Fibroblast of lung (primary cell): ENCODE results near the gene RNF145.

Experiments
- CTCF ChIP-seq, 2 donors: IDR thresholded peaks in 1 of 2; conservative IDR thresholded peaks in 1 of 2; 1 replicate in 1 of 2; 2 replicates in 1 of 2; pipeline ENCODE4 v1.5.1; 2011 to 2012; ENCODE audit warnings: low read length in 2 of 2, control low read depth in 1 of 2, inconsistent platforms in 1 of 2, low read depth in 1 of 2, mild to moderate bottlenecking in 1 of 2
- EZH2 ChIP-seq: IDR thresholded peaks from 2 replicates; pipeline ENCODE4 v1.5.1; 2012; ENCODE audit warnings: low read length, control low read depth, mild to moderate bottlenecking; ENCODE audit errors: missing control alignments

- TF ChIP-seq CTCF (conservative IDR thresholded peaks at IDR 0.05 in 1 of 2, IDR thresholded peaks at IDR 0.05 in 1 of 2; ENCODE audit: low read depth in 1 of 2, low read length in 2 of 2) (no peak), EZH2 (no peak)
Observed at GRCh38 chr5:159152876-159153275, 56.5 kb downstream of the RNF145 start.
